ENCODE results near the gene HIVEP3. TPM values are rescaled to one million over a fixed set of nuclear protein-coding genes. Genes with fewer than 3 reads are reported as not detected.

HIVEP3 gene
- total RNA-seq, 1 experiment from 2014 or later = 0.55 TPM

GRCh38 chr1:41497461-41498030 is 421.2 kb downstream of the HIVEP3 start (continued):
- no peak for TF ChIP-seq ZMAT4 (CRISPR knock-in tag; IDR thresholded peaks at IDR 0.05)
- TF ChIP-seq IRF2 (CRISPR knock-in tag; IDR thresholded peaks at IDR 0.05; ENCODE audit: borderline replicate concordance, low read depth) = no peak
- no peak for TF ChIP-seq NR3C1 (CRISPR knock-in tag; conservative IDR thresholded peaks at IDR 0.05; ENCODE audit: low read depth)
- TF ChIP-seq ATF2 (CRISPR knock-in tag; IDR thresholded peaks at IDR 0.05; ENCODE audit: borderline replicate concordance, low read depth) = no peak
- TF ChIP-seq ZNF532 (CRISPR knock-in tag; IDR thresholded peaks at IDR 0.05; ENCODE audit: borderline replicate concordance) = no peak
- TF ChIP-seq HMGXB4 (CRISPR knock-in tag; IDR thresholded peaks at IDR 0.05) = no peak
- TF ChIP-seq ZBTB21 (CRISPR knock-in tag; IDR thresholded peaks at IDR 0.05; ENCODE audit: borderline replicate concordance) = no peak
- TF ChIP-seq E2F1 (CRISPR knock-in tag; IDR thresholded peaks at IDR 0.05) = no peak

- H3K4me1 Mint-ChIP-seq = peaks cover 24% of the 10 kb centered on the region
- CTCF ChIA-PET = interaction anchor here (1.8 to 5.2 kb wide), 5 partner anchors 8 to 19 kb away, joined by 7 to 30 read pairs (median 16); partner anchors contain the start of gene EDN2
- 0 out of 2 replicates have a peak overlapping the region, but pooled peaks have one; percentile 27 for H3K27ac Mint-ChIP-seq
- no peak for ATAC-seq
- peaks cover 14% of the 10 kb centered on the region for H3K27me3 Mint-ChIP-seq (ENCODE audit: low read depth)
- no peak for DNase-seq (ENCODE audit: low spot score)
- no peaks in the 10 kb centered on the region for H3K36me3 Mint-ChIP-seq
- H3K4me3 Mint-ChIP-seq = peak overlapping the region; percentile 14; the same call in 1 of the 2 replicates
- POLR2A ChIA-PET = interaction anchor here (0.6 kb wide), 1 partner anchor 11 kb away, joined by 3 read pairs; no protein-coding TSS in a partner anchor
- no peaks in the 10 kb centered on the region for H3K9me3 Mint-ChIP-seq
- TF ChIP-seq CBFB (CRISPR knock-in tag; IDR thresholded peaks at IDR 0.05; ENCODE audit: low read depth) (no peak), MYBL2 (CRISPR knock-in tag; IDR thresholded peaks at IDR 0.05) (no peak), ZNF416 (CRISPR knock-in tag; IDR thresholded peaks at IDR 0.05) (no peak), ELF4 (CRISPR knock-in tag; IDR thresholded peaks at IDR 0.05; ENCODE audit: low read depth) (no peak), ZNF263 (CRISPR knock-in tag; IDR thresholded peaks at IDR 0.05; ENCODE audit: low read depth) (no peak), SP1 (CRISPR knock-in tag; conservative IDR thresholded peaks at IDR 0.05) (no peak), NFYB (CRISPR knock-in tag; conservative IDR thresholded peaks at IDR 0.05; ENCODE audit: low read depth) (no peak), ARID4B (CRISPR knock-in tag; IDR thresholded peaks at IDR 0.05; ENCODE audit: borderline replicate concordance) (no peak), GTF2I (CRISPR knock-in tag; conservative IDR thresholded peaks at IDR 0.05) (no peak), AR (CRISPR knock-in tag; IDR thresholded peaks at IDR 0.05) (no peak), ZNF396 (CRISPR knock-in tag; IDR thresholded peaks at IDR 0.05; ENCODE audit: borderline replicate concordance) (no peak)
Observed at GRCh38 chr1:41497056-41497440, 421.7 kb downstream of the HIVEP3 start.

Measured in WTC11 (cell line).